Measurements from ENCODE around the gene VWA2.

DNA sequence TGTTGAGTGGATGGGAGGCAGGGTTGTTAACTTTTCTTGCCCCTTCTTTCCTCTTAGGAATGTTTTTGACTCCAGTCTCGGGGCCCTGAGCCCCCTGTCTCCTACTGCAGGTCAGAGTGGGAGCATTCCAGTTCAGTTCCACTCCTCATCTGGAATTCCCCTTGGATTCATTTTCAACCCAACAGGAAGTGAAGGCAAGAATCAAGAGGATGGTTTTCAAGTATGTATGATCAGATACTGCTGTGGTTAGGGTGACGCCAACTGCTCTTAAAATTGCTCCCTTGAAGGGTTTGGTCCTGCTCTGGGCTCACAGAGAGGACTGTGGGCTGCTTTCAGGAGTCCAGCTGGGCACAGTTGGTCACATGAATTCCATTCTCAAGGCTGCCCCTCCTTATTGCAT is 22.0 kb downstream of the VWA2 start:
- TF ChIP-seq, protein P1, sequence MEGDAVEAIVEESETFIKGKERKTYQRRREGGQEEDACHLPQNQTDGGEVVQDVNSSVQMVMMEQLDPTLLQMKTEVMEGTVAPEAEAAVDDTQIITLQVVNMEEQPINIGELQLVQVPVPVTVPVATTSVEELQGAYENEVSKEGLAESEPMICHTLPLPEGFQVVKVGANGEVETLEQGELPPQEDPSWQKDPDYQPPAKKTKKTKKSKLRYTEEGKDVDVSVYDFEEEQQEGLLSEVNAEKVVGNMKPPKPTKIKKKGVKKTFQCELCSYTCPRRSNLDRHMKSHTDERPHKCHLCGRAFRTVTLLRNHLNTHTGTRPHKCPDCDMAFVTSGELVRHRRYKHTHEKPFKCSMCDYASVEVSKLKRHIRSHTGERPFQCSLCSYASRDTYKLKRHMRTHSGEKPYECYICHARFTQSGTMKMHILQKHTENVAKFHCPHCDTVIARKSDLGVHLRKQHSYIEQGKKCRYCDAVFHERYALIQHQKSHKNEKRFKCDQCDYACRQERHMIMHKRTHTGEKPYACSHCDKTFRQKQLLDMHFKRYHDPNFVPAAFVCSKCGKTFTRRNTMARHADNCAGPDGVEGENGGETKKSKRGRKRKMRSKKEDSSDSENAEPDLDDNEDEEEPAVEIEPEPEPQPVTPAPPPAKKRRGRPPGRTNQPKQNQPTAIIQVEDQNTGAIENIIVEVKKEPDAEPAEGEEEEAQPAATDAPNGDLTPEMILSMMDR (optimal IDR thresholded peaks at IDR 0.05 in 1 of 3, IDR thresholded peaks at IDR 0.05 in 1 of 3, conservative IDR thresholded peaks at IDR 0.05 in 1 of 3; ENCODE audit: extremely low read depth in 1 of 3, insufficient read depth in 2 of 3, low read length in 3 of 3), result no peak
- no peak for TF ChIP-seq EZH2 (IDR thresholded peaks at IDR 0.05; ENCODE audit: low read length)

Measured in keratinocyte (primary cell).